Activated naive CD4-positive, alpha-beta T cell treated with anti-CD3 and anti-CD28 coated beads, Interleukin-2, amount 50 U/mL, for 72 hours (primary cell): ENCODE results near the gene CNTNAP3. TPM values are rescaled to one million over a fixed set of nuclear protein-coding genes. Genes with fewer than 3 reads are reported as not detected.
"Not testable (repeated sequence)": the region's sequence is repeated elsewhere in the genome, so short reads cannot be mapped to it uniquely, and the experiment has no call there.

Experiments used
- ATAC-seq, 2 donors: fragments of 150-1000 bp; cut with Tn5 transposase; 2 replicates each; pipeline ENCODE4 v1.10.0; 2021; ENCODE audit warnings: mild to moderate bottlenecking in 2 of 2, moderate library complexity in 2 of 2
- DNase-seq, 2 donors: peaks; one replicate each; pipeline ENCODE4 v3.0.0; 2021 to 2022; ENCODE audit warnings: low spot score in 2 of 2
- H3K27ac Mint-ChIP-seq, 2 donors: one replicate each; pipeline ENCODE4 v1.8.0; 2022; ENCODE audit warnings: mild to moderate bottlenecking in 2 of 2, mixed read lengths in 2 of 2
- H3K36me3 Mint-ChIP-seq, 2 donors: one replicate each; pipeline ENCODE4 v1.8.0; 2022; ENCODE audit warnings: mixed read lengths in 2 of 2
- H3K9me3 Mint-ChIP-seq, 2 donors: one replicate each; pipeline ENCODE4 v1.8.0; 2022; ENCODE audit warnings: mixed read lengths in 2 of 2
- total RNA-seq, 2 donors: library from RNA; stranded (reverse); gene quantifications; one replicate each; pipeline ENCODE4 v1.2.3, GENCODE V29; 2022

Gene CNTNAP3
- not detected for total RNA-seq

DNA sequence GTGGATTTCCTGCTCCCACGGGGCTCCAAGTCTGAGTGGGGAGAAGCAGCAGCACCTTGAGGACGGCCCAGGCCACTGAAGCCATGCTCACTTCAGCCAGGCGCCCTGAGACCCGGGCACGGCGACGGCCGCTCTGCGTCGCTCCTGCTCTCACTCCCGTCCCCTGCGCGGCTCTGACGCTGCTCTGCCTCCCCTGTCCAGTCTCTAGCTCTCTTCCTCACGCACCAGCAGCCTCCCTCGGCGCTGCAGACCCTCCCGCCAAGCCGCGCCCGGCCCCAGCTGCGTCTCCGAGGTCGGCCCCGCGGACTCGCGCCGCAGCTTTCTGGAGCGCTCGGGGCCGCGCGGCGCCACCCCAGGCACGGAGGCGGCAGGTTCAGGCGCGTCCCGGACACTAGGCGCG is at the start of gene CNTNAP3:
CNTNAP3 (minus strand) TSS at position 188 of the 400 bp plus-strand sequence; CDS start at position 85, 103 bp downstream.
- not testable (repeated sequence) for H3K9me3 Mint-ChIP-seq, H3K27ac Mint-ChIP-seq, H3K36me3 Mint-ChIP-seq, ATAC-seq, DNase-seq

DNA sequence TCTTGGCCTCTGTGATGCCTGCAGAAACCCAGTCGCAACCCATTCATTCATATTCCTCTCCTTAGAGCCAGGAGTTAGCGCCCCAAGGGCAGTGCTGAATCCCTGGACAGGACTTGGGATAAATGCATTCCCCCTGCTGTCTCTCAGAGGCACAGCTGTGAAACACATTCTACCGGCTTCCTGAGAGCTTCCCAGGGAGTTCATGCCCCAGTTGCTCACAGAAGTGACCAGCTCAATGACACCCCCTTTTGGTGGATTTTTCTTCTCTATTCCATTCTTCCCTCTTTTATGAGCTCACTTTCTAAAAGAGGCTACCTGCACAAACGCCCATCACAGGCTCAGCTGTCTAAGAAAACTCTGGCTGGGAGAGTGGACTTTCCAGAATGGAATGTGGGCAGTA is 8.0 kb downstream of the CNTNAP3 start:
- DNase-seq, H3K27ac Mint-ChIP-seq, H3K9me3 Mint-ChIP-seq, H3K36me3 Mint-ChIP-seq, ATAC-seq: not testable (repeated sequence)

DNA sequence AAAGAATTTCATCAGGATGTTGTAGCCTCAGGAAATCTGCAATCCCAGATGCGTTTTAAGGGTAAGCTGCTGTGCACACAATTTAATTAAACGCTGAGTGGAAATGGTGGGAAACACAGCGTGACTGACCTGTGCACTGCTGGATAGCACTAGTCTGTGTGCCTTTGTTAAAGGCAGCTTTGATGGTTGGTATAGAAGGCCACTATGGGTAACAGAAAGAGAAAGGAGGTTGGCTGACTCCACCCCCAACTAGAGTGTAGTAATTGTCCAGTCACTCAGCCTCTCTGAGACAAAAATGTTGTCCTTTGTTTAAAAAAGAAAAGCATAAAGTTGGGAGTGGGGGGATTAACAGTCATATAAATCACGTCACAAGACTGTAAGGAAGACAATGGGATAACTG is 45.5 kb downstream of the CNTNAP3 start:
- not testable (repeated sequence) for H3K27ac Mint-ChIP-seq, DNase-seq, ATAC-seq, H3K9me3 Mint-ChIP-seq, H3K36me3 Mint-ChIP-seq

DNA sequence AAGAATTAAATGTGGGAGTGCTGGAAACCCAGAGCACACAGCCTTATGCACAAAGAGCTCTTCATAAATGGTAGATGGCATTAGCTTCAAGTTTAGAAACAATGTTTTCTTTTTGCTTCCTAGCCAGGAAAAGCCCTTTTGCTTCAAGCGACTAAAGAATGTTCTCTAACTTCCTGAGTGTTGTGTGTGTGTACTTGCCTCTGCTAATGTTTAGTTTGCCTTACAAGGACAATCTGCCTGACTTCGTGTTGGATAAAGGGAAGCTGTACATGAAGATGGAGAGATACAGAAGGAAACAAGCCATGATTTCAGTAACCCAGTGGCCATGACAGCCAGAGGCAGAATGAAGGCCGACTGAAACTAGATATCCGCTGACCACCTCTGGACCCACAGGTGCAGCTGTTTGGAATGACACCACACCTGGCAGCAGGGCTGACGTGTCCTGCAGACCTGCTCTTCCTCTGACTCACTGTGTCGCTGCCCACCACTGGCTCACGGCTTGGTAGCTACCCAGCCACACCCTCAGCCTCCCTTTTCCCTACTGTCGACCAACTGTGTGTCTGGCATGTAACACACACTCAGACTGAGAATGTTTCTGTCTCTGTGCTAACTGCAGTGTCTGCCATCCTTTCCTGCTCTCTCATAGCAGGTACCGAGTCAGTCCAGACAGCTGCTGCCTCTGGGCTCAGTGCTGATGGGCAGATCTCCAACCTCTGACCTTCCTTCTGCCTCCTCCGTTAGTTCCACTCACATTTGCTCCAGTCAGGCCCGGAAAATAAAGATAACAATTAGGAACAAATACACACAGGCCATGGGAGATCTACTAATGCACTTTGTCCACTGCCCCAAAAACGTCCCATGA is 55.6 kb downstream of the CNTNAP3 start:
- not testable (repeated sequence) for ATAC-seq, H3K27ac Mint-ChIP-seq, DNase-seq, H3K36me3 Mint-ChIP-seq, H3K9me3 Mint-ChIP-seq

DNA sequence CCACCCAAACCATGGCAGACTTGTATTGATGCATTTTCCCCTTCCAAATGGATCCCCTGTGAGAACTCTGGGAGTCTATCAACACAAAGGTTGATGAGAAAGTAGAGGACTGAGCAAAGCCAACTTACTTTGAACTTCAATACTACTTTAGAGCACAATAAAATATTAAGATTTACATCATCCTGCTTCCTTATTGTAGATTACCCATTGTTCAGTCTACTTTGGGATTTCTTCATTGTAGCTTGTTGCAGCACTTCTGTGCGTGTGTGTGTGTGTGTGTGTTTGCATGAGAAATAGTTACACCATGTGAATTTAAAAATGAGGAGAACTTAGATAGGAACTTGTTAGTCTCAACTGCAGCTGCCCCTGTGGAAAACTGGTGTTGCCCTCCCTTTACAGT is 72.0 kb downstream of the CNTNAP3 start:
- not testable (repeated sequence) for ATAC-seq, H3K9me3 Mint-ChIP-seq, DNase-seq, H3K27ac Mint-ChIP-seq, H3K36me3 Mint-ChIP-seq

DNA sequence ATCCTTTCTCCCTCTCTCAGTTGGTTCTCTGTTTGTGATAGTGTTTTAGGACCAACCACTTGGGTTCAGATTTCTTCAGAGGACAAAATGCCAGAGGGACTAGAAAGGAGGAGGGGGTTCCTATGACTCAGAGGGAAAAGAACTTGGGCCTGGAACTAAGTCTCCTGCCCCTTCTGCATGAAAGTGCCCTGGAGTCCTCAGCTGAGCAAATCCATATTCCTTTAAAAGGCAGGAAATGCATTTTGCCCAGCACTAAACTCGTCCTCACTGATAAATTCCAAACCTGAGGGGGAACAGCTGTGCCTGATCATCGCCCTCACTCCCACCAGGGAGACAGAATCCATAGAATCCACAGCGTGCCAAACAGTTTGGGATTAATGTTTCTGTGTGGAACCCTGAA is 78.2 kb downstream of the CNTNAP3 start:
- not testable (repeated sequence) for H3K36me3 Mint-ChIP-seq, DNase-seq, H3K9me3 Mint-ChIP-seq, H3K27ac Mint-ChIP-seq, ATAC-seq

DNA sequence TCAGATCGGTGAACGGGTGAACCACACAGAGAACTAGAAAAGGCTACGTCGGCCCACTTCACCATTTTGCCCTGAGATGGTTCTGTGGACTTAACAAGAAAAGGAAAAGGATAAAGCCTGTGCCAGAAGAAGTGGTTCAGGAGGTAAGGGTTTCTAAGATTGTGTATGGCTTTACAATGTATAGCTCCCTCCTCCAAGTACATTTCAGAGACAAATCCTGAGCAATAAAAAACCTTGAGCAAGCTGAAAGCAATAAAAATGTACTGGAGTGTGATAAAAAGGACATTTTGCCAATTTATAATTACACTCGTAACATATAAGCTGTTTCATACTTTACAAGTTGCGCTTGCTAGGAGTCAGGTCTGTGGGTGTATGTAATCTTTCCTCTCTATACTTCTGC is 81.3 kb downstream of the CNTNAP3 start:
- H3K27ac Mint-ChIP-seq, DNase-seq, H3K36me3 Mint-ChIP-seq, H3K9me3 Mint-ChIP-seq, ATAC-seq: not testable (repeated sequence)

DNA sequence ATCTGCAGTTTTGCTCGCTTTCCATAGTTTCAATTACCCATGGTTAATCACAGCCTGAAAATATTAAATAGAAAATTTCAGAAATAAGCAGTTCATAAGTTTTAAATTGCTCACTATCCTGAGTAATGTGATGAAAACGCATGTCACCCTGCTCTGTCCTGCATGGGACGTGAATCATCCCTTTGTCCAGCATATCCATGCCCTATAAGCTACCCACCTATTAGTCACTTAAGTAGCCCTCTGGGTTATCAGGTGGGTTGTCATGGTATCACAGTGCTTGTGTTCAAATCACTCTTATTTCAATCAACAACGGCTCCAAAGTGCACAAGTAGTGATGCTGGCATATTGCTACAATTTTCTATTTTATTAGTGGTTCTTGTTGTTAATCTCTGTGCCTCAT is 82.1 kb downstream of the CNTNAP3 start:
- H3K9me3 Mint-ChIP-seq, ATAC-seq, H3K27ac Mint-ChIP-seq, DNase-seq, H3K36me3 Mint-ChIP-seq: not testable (repeated sequence)

DNA sequence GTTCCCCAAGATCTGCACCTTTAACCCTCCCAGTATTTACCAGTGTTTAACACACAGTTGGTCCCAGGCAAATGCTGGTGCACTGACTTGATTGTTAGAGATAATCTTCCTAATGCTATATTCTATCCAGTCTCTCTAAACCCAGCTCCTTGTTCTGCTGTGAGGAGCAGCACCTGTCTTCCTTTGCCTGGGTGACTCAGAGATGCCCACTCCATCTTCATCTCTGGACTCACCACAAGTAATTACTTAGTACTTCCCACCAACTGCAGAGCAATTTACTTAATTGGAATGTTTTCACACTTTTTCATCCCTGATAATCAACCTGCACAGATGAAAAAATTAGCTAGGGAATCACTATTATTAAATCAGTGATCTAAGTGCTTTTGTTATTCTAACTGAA is 87.6 kb downstream of the CNTNAP3 start:
- not testable (repeated sequence) for H3K9me3 Mint-ChIP-seq, DNase-seq, H3K36me3 Mint-ChIP-seq, ATAC-seq, H3K27ac Mint-ChIP-seq

DNA sequence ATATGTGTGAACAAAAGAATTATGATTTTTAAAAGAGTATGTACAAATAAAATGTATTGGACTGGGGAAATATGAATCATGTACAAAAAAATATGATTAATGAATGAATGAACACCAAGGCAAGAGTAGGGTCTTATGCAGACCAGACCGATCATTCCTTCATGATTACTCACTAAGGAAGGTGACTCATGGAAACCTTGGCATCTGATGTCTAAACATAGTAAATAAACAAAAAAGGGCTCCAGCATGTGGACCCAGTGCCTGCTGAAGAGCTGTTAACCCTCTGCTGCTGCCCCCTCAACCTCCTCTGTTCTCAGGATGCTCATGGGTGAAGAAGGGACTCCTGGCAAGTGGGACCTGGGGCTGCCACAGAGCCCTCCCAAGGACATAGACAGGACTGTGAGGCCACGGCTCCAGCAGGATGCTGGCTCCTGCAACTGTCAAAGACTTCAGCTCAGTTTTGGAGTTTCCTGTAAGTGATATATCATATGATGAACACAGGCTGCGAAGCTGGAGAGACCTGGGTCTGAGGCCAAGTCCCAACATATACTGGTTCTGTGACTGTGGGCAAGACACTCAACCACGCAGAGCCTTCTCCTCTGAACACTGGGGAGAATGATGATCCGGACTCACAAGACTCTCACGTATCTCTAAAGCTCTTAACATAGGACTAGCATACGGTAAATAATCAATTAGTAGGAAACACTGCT is 89.8 kb downstream of the CNTNAP3 start:
- ATAC-seq, DNase-seq, H3K9me3 Mint-ChIP-seq, H3K27ac Mint-ChIP-seq, H3K36me3 Mint-ChIP-seq: not testable (repeated sequence)

DNA sequence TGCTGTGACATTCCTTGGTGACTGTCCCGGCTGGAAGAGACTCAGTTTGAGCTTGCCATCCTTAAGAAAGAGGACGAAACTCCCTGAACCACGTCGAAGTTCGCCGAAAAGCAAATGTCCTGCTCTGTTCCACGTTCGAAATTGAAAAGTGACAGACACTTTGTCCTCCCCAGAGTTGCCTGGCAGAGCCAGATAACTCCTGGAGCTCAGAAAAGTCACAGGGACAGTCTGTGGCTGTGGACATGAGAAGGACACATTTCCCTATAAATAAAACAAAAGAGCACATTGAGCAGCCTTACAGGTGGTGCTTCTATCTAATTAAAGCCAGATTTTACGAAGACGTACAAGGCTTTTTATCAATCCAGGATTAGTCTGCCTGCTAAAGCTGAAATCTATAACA is 116.6 kb downstream of the CNTNAP3 start:
- ATAC-seq, H3K27ac Mint-ChIP-seq, H3K36me3 Mint-ChIP-seq, DNase-seq, H3K9me3 Mint-ChIP-seq: not testable (repeated sequence)

DNA sequence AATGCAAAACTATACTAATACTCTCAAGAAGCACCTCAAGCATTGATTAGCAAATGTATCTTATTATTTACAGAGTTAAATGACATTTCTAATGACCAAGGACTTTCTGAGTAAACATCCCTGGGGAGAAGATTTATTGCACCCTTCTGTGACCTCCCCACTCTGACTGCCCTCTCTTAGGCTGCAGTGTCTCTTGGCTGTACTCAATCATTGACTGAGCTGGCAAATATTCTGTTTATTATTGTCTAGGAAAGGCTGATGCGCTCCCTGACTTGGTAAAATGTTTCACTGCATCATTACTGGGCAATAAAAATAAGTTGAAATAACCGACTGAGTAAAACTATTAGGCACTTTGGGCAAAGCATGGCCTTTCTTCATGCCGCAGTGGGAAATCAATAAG is 130.3 kb downstream of the CNTNAP3 start:
- not testable (repeated sequence) for ATAC-seq, DNase-seq, H3K9me3 Mint-ChIP-seq, H3K36me3 Mint-ChIP-seq, H3K27ac Mint-ChIP-seq

DNA sequence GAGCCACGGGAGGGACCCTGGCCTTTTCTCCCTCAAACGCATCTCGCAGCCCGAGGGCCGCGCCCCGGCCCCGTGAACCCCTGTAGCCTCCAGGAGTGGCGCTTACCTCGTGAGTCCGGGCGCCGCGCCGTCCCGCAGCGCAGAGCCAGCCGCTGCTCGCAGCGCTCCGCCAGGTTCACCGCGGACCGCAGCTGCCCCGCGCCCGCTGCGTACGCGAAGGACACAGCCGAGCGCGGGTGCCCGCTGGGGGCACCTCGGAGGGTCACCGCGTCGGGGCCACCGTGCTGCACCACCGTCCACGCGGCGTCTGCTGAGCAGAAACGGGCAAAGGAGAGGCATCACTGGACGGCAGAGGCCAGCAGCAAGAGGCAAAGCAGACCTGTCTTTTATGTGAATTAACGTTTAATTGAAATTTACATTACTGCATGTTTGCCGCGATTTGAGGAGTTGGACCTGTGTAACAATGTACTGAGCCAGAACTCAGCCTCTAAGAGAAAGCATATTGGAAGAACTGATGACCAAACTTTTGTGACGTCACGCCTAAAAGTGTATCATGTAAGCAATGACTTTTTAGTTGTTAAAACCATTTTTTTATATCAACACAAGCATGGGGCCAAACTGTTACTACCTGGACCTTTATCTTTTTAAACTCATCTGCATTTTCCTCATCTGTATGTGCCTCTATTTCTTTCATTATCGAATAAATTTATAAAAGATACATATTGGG is 155.0 kb downstream of the CNTNAP3 start:
- not testable (repeated sequence) for H3K27ac Mint-ChIP-seq, ATAC-seq, H3K9me3 Mint-ChIP-seq, DNase-seq, H3K36me3 Mint-ChIP-seq

DNA sequence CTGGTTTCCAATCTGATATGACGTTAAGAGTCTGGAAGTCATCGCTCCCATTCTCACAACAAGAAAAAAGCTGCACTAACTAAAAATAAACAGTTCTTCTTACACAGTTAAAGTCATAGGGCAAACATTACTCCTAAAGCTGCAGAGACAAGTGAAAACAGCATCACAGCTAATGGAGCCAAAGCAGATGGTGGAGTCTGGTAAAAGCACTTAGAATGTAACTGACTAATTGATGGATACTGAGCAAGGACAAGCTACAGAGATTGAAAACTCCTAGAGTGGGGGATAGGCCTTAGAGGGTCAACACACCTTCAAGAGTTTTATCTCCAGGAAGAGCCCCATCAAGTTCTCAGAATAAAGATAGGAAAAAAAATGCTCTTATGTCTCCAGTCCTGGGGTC is 166.6 kb downstream of the CNTNAP3 start:
- not testable (repeated sequence) for H3K9me3 Mint-ChIP-seq, H3K27ac Mint-ChIP-seq, H3K36me3 Mint-ChIP-seq, DNase-seq, ATAC-seq

DNA sequence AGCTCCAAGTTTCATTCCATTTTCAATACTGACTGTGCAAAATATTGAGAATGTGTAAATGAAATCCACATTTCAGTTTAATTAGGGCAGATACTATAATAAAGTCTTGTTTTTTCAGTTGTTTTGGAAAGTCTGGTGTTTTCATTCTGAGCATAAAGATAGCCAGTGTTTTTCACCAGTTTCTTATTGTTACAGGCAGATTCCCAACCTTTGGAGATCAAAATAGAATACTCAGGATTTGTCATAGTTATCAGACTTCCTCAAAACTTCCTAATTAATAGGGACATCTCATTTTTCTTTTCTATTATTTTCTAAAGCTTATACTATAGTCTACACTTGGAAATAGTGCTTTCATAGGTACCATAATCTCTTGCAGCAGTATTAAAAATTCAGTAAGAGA is 176.2 kb downstream of the CNTNAP3 start:
- not testable (repeated sequence) for ATAC-seq, H3K36me3 Mint-ChIP-seq, DNase-seq, H3K9me3 Mint-ChIP-seq, H3K27ac Mint-ChIP-seq

DNA sequence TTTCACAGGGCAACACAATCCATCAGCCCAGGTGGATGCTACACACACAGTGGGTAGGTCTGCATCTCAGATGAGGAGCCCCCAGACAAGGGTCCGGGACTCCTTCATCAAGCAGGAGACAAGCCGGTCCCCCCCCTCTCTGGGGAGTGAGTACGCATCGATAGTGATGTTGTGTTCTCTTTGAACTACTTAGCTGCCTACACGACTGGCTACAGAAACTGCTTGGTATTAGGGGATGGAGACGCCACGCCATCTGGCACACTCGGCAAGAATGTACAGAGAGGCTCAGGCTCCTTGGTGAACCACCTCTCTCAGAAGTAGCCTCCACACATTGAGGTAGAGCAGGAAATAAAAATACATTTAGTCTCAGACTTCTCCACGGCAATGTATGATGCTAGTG is 179.8 kb downstream of the CNTNAP3 start:
- ATAC-seq = no peak
- DNase-seq = no peak
- Mint-ChIP-seq H3K36me3 (no peaks in the 10 kb centered on the region), H3K27ac (no peak overlapping the region), H3K9me3 (no peaks in the 10 kb centered on the region)

DNA sequence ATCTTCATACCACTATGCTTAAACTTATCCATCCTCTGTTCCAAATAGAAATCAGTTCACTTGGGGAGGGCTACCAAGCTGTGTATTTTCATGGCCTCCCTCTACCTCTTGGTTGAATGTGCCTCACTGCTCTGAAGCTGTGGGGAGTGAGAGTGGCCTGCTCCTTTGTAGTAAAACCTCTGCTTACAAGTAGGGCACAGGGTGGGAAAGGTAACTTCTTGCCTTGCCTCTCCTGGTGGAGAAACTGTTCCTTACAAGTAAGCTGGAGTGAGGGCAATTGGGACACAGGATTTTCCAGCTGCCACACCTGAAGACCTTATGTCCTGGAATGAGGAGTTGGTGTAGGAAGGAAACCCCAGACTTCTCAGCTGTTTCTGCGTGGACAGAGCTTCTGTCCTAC is 190.8 kb downstream of the CNTNAP3 start:
- not testable (repeated sequence) for DNase-seq, H3K36me3 Mint-ChIP-seq, H3K9me3 Mint-ChIP-seq, ATAC-seq, H3K27ac Mint-ChIP-seq
